ENCODE data around the gene MINK1. TPM values are rescaled to one million over a fixed set of nuclear protein-coding genes. Genes with fewer than 3 reads are reported as not detected.

MINK1 gene
- total and polyA plus RNA-seq, 2 of the 13 experiments (the other 11 are each of a cell fraction or from before 2014, with no cell fraction given): 17.2 to 63.9 TPM

DNA sequence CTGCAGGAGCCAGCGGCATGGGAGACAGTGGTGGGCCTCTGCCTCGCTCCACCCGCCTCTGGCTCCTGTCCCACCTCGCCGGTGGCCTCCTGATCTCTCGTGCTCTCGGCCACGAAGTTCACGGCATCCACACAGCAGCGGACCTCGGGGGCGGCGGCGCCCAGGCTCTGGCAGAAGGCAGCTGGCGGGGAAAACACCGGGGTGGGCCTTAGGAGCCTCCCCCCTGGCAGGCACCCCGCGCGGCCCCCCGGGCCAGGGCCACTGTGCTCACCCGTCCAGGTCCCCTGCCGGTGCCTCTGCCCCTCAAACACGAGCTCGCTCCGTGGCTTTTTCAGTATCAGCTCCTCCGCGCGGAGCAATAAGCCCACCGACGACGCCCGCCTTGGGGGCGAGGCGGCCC lies 65.8 kb downstream of the MINK1 start:
- in situ Hi-C loops (cut with HindIII; ENCODE audit: extremely low pct_ligation_motif_present, low pct_unique_long_range_greater_than_20kb) (loop anchor here (10.0 kb wide), 1 partner anchor 344 kb away; the partner anchor contains the start of gene MYBBP1A), intact Hi-C loops (cut with micrococcal nuclease; ENCODE audit: unreplicated experiment) (no loop called here)
- FAIRE-seq (no peak), ATAC-seq (no peak), DNase-seq (ENCODE audit: low spot score) (no peak)
- no peak overlapping the region for H3K27ac ChIP-seq (ENCODE audit: extremely low read length, insufficient read depth, low read length)
- ChIA-PET CTCF (ENCODE audit: low intra/inter-chr PET ratio, low total read pairs) (no interaction called here), POLR2A (no interaction called here)
- no peaks in the 10 kb centered on the region for H3K9me3 ChIP-seq (ENCODE audit: low read length)
- no peaks in the 10 kb centered on the region for H3K79me2 ChIP-seq (ENCODE audit: insufficient read depth, low read length)
- no TSS peak for BruUV-seq (replicated peaks)
- H3K36me3 ChIP-seq (replicated peaks in 1 of 2; ENCODE audit: control insufficient read depth in 1 of 2, insufficient read depth in 2 of 2, low read length in 2 of 2): peaks cover 20 to 35% of the 10 kb centered on the region in 2 experiments; a peak in 4 of 5 replicates
- TF ChIP-seq MIXL1 (CRISPR knock-in tag; IDR thresholded peaks at IDR 0.05): no peak
- TF ChIP-seq IKZF4 (CRISPR knock-in tag; IDR thresholded peaks at IDR 0.05; ENCODE audit: borderline replicate concordance, low read depth, not compliant biosample characterization): no peak
- TF ChIP-seq, protein P1, sequence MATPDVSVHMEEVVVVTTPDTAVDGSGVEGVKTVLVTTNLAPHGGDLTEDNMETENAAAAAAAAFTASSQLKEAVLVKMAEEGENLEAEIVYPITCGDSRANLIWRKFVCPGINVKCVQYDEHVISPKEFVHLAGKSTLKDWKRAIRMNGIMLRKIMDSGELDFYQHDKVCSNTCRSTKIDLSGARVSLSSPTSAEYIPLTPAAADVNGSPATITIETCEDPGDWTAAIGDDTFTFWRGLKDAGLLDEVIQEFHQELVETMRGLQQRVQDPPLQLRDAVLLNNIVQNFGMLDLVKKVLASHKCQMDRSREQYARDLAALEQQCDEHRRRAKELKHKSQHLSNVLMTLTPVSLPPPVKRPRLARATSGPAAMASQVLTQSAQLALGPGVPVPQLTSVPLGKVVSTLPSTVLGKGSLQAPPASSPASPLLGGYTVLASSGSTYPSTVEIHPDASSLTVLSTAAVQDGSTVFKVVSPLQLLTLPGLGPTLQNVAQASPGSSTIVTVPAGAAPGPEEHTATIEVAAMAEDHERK (CRISPR knock-in tag; IDR thresholded peaks at IDR 0.05; ENCODE audit: low read depth): no peak
- TF ChIP-seq, protein P2, sequence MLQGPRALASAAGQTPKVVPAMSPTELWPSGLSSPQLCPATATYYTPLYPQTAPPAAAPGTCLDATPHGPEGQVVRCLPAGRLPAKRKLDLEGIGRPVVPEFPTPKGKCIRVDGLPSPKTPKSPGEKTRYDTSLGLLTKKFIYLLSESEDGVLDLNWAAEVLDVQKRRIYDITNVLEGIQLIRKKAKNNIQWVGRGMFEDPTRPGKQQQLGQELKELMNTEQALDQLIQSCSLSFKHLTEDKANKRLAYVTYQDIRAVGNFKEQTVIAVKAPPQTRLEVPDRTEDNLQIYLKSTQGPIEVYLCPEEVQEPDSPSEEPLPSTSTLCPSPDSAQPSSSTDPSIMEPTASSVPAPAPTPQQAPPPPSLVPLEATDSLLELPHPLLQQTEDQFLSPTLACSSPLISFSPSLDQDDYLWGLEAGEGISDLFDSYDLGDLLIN (CRISPR knock-in tag; IDR thresholded peaks at IDR 0.05; ENCODE audit: borderline replicate concordance): no peak
- TF ChIP-seq POLR2A (IDR thresholded peaks at IDR 0.05; ENCODE audit: insufficient read depth in 1 of 2, low read depth in 2 of 2, low read length in 2 of 2): 0 out of 4 replicates have a peak, but pooled peaks of 1 of the 2 experiments have one; percentile 4
- TF ChIP-seq AGO2 (optimal IDR thresholded peaks at IDR 0.05; ENCODE audit: low read depth, low read length): peak; percentile 95
- no peak overlapping the region for H3K4me3 ChIP-seq (replicated peaks in 1 of 3; ENCODE audit: insufficient read depth in 1 of 3, low read depth in 2 of 3, low read length in 3 of 3)
- H3K4me2 ChIP-seq (ENCODE audit: low read depth, low read length): no peak overlapping the region
- WGBS (ENCODE audit: low lambda C conversion rate): 93% methylated on average over 25 of the region's 34 CpGs
- H3K4me1 ChIP-seq (ENCODE audit: insufficient read depth, low read length): peaks cover 12% of the 10 kb centered on the region
- H3K27me3 ChIP-seq (ENCODE audit: control insufficient read depth in 1 of 2, insufficient read depth in 2 of 2, low read length in 2 of 2): no peaks in the 10 kb centered on the region
- H3K9ac ChIP-seq (ENCODE audit: insufficient read depth, low read depth, low read length): no peak overlapping the region
- H4K20me1 ChIP-seq (ENCODE audit: insufficient read depth, low read length): no peaks in the 10 kb centered on the region
- no peak overlapping the region for H2AFZ ChIP-seq (ENCODE audit: low read length)
